Measurements from ENCODE around the gene PERM1.
"Not testable (repeated sequence)": the region's sequence is repeated elsewhere in the genome, so short reads cannot be mapped to it uniquely, and the experiment has no call there.

PERM1 gene

GRCh38 chr1:978069-978834 is 3.6 kb downstream of the PERM1 start:
- no peak for DNase-seq

- DNase-seq, result not testable (repeated sequence)
Measured at GRCh38 chr1:976791-977190, 5.1 kb downstream of the PERM1 start.

- DNase-seq, result peak; percentile 52 to 67
Measured at GRCh38 chr1:975896-976683, 5.8 kb downstream of the PERM1 start.

- no peak for DNase-seq
Measured at GRCh38 chr1:975365-975764, 6.5 kb downstream of the PERM1 start.

GRCh38 chr1:974687-975328 is 7.1 kb downstream of the PERM1 start:
- DNase-seq, result no peak

- DNase-seq, result no peak
Measured at GRCh38 chr1:974293-974640, 7.6 kb downstream of the PERM1 start.

- no peak for DNase-seq
Measured at GRCh38 chr1:973459-974292, 8.2 kb downstream of the PERM1 start.

GRCh38 chr1:972726-973458 is 9.0 kb downstream of the PERM1 start:
- no peak for DNase-seq

- DNase-seq, result no peak
Measured at GRCh38 chr1:971751-972506, 10.0 kb downstream of the PERM1 start.

- DNase-seq, result no peak
Measured at GRCh38 chr1:970973-971730, 10.7 kb downstream of the PERM1 start.

GRCh38 chr1:970242-970972 is 11.5 kb downstream of the PERM1 start:
- DNase-seq, result no peak

GRCh38 chr1:969260-969855 is 12.5 kb downstream of the PERM1 start:
- no peak for DNase-seq

- no peak for DNase-seq
Measured at GRCh38 chr1:967466-968343, 14.2 kb downstream of the PERM1 start.

GRCh38 chr1:966704-967300 is 15.1 kb downstream of the PERM1 start:
- DNase-seq, result peak; percentile 84

GRCh38 chr1:966135-966703 is 15.7 kb downstream of the PERM1 start, which contains the start of gene PLEKHN1:
TSS of gene PLEKHN1 (plus strand) at chr1:966482. CDS start at chr1:966532, 50 bp downstream.
- no peak for DNase-seq

GRCh38 chr1:965526-966134 is 16.3 kb downstream of the PERM1 start:
- no peak for DNase-seq

Data from activated CD4-positive, alpha-beta T cell treated with anti-CD3 and anti-CD28 coated beads for 4 hours (primary cell).